Measurements from ENCODE around the gene CHIT1.

DNA sequence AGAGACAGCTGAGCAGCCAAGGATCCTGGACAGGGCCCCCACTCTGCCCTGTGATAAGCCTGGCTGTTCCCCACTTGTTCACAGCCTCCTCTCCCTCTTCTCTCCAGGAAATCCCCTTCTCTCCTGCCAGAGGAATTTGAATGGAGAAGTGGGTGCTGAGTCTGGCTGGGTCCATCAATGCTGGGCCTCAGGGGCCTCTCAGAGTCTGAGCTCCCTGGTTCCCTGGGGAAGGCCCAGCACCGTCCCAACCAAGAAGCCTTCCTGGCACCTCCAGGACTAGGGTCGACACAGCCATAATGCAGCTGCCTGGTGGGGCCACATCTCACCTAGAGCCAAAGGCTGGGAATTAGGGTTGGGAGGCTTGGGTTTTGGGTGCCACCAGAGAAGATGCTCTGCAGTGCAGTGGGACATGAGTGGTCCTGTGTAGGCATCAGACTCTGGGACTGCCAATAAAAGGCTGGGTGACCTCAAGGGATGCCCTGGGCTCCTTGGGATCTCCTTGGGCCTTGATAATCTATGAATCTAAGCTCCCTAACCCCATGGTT is 56.4 kb downstream of the CHIT1 start:
- TF ChIP-seq EZH2 (IDR thresholded peaks at IDR 0.05) (no peak), POLR2AphosphoS5 (IDR thresholded peaks at IDR 0.05; ENCODE audit: borderline replicate concordance, low read depth, low read length) (no peak), FOXP2 (optimal IDR thresholded peaks at IDR 0.05; ENCODE audit: control extremely low read depth, extremely low read length, insufficient read depth) (no peak)
